HUES6 (cell line): ENCODE measurements around the gene RIMS3.
A peak's percentile ranks its signal among the peaks of the same experiment; 100 is the strongest.

Experiments
- H3K27ac ChIP-seq: 2 replicates; pipeline ENCODE4 v1.7.0; 2013; ENCODE audit warnings: low read depth, mild to moderate bottlenecking, low read length, inconsistent platforms
- H3K27me3 ChIP-seq: 2 replicates; pipeline ENCODE4 v1.6.1; 2013; ENCODE audit warnings: low read length; ENCODE audit not compliant: control insufficient read depth, insufficient read depth
- H3K36me3 ChIP-seq: 2 replicates; pipeline ENCODE4 v1.6.1; 2013; ENCODE audit warnings: low read length; ENCODE audit not compliant: control insufficient read depth, insufficient read depth
- H3K4me1 ChIP-seq: 2 replicates; pipeline ENCODE4 v1.6.1; 2013; ENCODE audit warnings: low read length; ENCODE audit not compliant: control insufficient read depth, insufficient read depth
- H3K4me3 ChIP-seq: 2 replicates; pipeline ENCODE4 v1.5.1; 2013; ENCODE audit warnings: low read depth, low read length
- H3K9ac ChIP-seq: one replicate; pipeline ENCODE4 v1.6.1; 2013; ENCODE audit warnings: mild to moderate bottlenecking, low read length
- H3K9me3 ChIP-seq: 2 replicates; pipeline ENCODE4 v1.6.1; 2013; ENCODE audit warnings: low read depth, low read length; ENCODE audit not compliant: control insufficient read depth, insufficient read depth

The RIMS3 gene

GRCh38 chr1:40665335-40666171 is at the start of gene RIMS3:
Gene RIMS3 (minus strand): TSS chr1:40665682. CDS start chr1:40641925, 23,757 bp downstream.
- Histone ChIP-seq H3K27ac (no peak within 1 kb of the TSS), H3K4me3 (peak within 1 kb of the TSS; percentile 97), H3K4me1 (peaks cover 42% of the 10 kb centered on the region), H3K36me3 (no peaks in the 10 kb centered on the region), H3K27me3 (no peaks in the 10 kb centered on the region), H3K9ac (peak within 1 kb of the TSS; percentile 38), H3K9me3 (no peaks in the 10 kb centered on the region)

DNA sequence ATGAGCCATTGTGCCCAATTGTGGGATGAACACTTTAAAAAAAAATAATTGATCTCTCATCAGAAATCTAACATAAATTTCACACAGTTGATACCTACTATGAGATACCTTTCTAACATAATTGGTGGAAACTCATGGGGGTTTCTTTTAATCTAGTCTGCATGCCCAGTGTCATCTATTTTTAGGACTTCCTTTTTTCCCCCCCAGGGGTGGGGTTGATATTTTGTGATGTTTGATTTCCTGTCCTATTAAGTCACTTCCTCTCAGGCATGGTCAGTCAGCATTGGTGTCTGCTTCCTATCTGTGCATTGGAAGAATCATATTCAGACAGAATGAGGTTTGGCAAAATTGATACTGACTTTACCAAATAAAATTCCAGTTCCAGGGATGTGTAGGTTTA is 47.5 kb upstream of the RIMS3 start:
- H3K27ac ChIP-seq = no peak overlapping the region
- no peak overlapping the region for H3K4me3 ChIP-seq
- H3K27me3 ChIP-seq = no peaks in the 10 kb centered on the region
- peaks cover 18% of the 10 kb centered on the region for H3K4me1 ChIP-seq
- H3K9me3 ChIP-seq = no peaks in the 10 kb centered on the region
- H3K36me3 ChIP-seq = peaks cover 8% of the 10 kb centered on the region; the same call in 1 of the 2 replicates
- H3K9ac ChIP-seq = no peak overlapping the region

DNA sequence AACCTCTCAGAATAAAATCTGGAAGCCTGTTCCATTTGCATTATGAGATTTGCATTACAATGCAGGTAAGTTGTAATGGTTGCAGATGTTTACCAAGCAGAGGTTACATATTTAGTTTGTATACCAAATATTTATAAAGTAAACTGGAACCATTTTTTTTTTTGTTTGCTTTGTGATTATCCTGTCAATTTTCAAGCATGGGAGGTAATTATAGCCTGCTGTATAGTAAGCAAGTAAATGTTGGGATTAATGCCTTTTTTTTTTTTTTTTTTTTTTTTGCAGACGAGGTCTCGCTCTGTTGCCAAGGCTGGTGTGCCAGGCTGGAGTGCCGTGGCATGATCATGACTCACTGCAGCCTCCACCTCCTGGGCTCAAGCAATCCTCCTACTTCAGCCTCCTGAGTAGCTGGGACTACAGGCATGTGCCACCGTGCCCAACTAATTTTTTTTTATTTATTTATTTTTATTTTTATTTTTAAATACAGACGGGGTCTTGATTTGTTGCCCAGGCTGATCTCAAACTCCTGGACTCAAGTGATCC is 47.0 kb upstream of the RIMS3 start:
- H3K36me3 ChIP-seq = peaks cover 8% of the 10 kb centered on the region; the same call in 1 of the 2 replicates
- H3K27me3 ChIP-seq = no peaks in the 10 kb centered on the region
- H3K9ac ChIP-seq = no peak overlapping the region
- no peaks in the 10 kb centered on the region for H3K9me3 ChIP-seq
- H3K4me3 ChIP-seq = peak overlapping the region; percentile 78
- no peak overlapping the region for H3K27ac ChIP-seq
- peaks cover 18% of the 10 kb centered on the region for H3K4me1 ChIP-seq

DNA sequence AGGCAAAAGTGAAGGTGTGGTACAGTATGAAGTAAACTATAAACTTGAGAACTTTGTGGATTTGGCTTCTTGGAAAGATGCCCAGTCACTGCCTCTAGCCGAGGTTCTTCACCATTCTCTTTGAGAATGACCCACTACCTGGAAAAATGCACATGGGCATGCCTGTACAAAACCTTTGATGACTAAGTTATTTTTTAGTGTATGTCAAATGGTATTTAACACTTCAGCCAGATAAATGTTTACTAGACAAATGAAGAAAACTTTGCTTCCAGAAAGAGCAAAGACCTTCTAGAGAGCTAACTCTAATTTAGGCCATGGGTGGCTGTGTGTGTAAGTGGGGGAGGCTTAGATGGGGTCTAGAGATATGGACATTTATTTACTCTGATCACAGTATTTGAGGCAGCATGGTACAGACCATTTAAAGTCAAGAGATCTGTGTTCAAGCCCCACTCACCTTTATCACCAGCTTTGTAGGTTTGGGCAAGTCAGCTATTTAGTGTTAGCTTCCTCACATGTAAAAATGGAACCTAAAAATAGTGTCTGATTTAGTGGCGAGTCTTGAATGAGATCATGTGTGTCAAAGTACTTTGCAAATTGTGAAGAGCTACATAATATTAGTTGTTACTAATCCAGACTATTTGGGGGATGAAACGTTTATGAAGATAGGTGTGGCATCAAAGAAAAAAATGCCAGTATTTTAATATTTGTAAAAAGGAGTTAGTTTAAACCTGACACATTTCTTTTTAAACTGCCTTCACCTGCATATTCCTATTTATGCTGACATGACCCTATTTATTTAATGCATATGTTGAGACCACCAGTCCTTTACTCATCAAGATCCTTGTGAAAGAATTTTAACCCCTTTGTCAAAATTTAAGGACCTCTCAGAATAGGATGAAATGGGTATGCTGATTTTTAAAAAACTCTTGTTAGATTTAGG is 46.3 kb upstream of the RIMS3 start:
- H3K27ac ChIP-seq = peak overlapping the region; percentile 75; the same call in 1 of the 2 replicates
- peak overlapping the region; percentile 78 for H3K4me3 ChIP-seq

DNA sequence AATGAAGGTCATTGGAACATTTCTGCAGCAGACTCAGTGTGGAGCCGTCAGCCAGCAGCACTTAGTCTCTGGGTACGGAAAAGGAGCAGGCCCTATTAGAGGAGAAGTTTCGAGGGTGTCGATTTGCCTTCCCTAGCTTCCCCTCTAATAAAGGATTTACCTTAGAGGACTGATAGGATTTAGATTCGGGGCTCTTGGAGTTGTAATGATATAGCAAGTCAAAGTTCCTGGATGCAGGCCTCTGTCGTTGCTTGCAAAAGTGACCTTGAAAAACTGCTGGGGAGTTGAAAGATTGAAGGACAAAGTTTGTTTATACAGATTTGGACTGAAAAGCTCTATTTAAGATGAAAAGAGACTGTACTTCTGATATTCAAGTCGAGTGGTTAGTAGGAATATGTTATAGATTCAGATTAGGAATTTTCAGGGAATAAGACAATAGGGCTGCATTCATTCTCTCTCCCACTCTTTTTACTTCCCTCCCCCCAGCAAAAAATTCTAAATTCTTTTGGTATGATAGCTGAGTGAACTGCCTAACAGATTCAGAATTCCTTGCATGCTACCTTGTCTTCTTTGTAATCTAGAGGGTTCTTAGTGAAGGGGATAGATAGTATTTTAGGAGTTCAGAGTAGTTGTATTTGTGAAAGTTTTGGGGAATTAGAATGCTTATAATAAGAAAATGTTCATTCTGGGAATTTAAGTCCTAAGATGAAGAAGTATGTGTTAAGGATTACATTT is 45.3 kb upstream of the RIMS3 start:
- Histone ChIP-seq H3K27ac (peak overlapping the region; percentile 75; the same call in 1 of the 2 replicates), H3K4me3 (peak overlapping the region; percentile 78), H3K9me3 (no peaks in the 10 kb centered on the region), H3K27me3 (no peaks in the 10 kb centered on the region), H3K4me1 (peaks cover 18% of the 10 kb centered on the region), H3K36me3 (peaks cover 8% of the 10 kb centered on the region; the same call in 1 of the 2 replicates), H3K9ac (peak overlapping the region; percentile 47)

More for the DNA sequence above, 46.3 kb upstream of the RIMS3 start:
- peaks cover 18% of the 10 kb centered on the region for H3K4me1 ChIP-seq
- no peaks in the 10 kb centered on the region for H3K27me3 ChIP-seq
- H3K36me3 ChIP-seq = peaks cover 8% of the 10 kb centered on the region; the same call in 1 of the 2 replicates
- no peaks in the 10 kb centered on the region for H3K9me3 ChIP-seq
- peak overlapping the region; percentile 45 for H3K9ac ChIP-seq

GRCh38 chr1:40709802-40710278 is 44.4 kb upstream of the RIMS3 start:
- peak overlapping the region; percentile 75 for H3K27ac ChIP-seq
- peak overlapping the region; percentile 78 for H3K4me3 ChIP-seq
- H3K9me3 ChIP-seq = no peaks in the 10 kb centered on the region
- H3K27me3 ChIP-seq = no peaks in the 10 kb centered on the region
- H3K36me3 ChIP-seq = peaks cover 8% of the 10 kb centered on the region; the same call in 1 of the 2 replicates
- peak overlapping the region; percentile 85 for H3K9ac ChIP-seq
- H3K4me1 ChIP-seq = peaks cover 24% of the 10 kb centered on the region

DNA sequence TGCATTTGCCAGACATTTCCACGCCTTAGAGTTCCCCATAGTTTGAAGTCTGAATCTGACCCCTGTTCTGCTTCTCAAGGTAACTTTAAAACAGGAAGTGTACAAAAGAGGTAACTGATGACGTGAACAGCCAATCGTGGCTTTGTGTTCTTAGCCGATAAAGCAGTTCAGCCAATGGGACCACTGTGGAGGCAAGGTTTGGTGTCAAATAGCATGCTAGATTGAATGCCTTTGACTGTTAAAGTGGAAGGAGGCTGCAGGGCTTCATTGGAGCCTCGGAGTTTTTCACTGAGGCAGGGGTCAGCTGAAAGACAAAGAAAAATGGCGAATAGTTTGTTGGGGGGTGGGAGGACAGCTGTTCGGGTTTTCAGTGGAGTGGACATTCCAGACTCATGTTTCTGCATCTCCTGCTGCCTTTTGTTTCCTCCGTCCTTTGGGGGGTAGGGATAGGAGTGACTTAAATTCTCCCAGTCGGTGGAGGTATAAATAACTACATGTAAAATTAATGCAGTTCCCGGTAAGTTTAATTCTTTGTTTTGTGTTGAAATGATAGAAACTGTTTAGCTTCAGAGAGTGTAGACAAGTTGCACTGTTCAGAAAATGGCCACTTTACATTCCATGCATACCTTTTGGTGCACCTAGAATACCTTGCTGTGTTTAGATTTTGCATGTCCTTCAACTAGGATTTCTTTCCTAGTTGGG is 43.8 kb upstream of the RIMS3 start:
- Histone ChIP-seq H3K27me3 (no peaks in the 10 kb centered on the region), H3K9ac (peak overlapping the region; percentile 85), H3K9me3 (no peaks in the 10 kb centered on the region), H3K27ac (peak overlapping the region; percentile 75), H3K4me1 (peaks cover 28% of the 10 kb centered on the region), H3K4me3 (peak overlapping the region; percentile 78), H3K36me3 (peaks cover 8% of the 10 kb centered on the region; the same call in 1 of the 2 replicates)

DNA sequence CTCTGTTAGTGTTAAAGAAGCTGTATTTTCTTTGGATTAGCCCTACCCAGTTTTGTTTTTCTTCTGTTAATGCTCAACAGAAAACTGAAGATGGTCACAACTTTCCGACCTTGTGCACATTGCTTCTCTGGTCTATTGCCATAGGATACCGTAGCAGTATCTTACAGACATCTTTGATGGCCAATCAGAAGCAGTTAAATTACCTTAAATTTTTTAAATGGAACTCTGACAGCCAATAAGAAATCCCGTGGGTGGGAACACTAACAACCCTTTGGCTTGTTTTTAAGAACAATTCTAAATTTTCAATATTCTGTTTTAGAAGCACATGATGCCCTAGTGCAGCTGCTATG is 43.2 kb upstream of the RIMS3 start:
- H3K9ac ChIP-seq = peak overlapping the region; percentile 85
- H3K9me3 ChIP-seq = no peaks in the 10 kb centered on the region
- H3K4me3 ChIP-seq = peak overlapping the region; percentile 78
- no peaks in the 10 kb centered on the region for H3K27me3 ChIP-seq
- H3K36me3 ChIP-seq = peaks cover 8% of the 10 kb centered on the region; the same call in 1 of the 2 replicates
- peak overlapping the region; percentile 75 for H3K27ac ChIP-seq
- H3K4me1 ChIP-seq = peaks cover 31% of the 10 kb centered on the region

GRCh38 chr1:40706626-40707025 is 41.1 kb upstream of the RIMS3 start:
- Histone ChIP-seq H3K9ac (no peak overlapping the region), H3K36me3 (no peaks in the 10 kb centered on the region), H3K27ac (no peak overlapping the region), H3K4me1 (peaks cover 27% of the 10 kb centered on the region), H3K27me3 (no peaks in the 10 kb centered on the region), H3K9me3 (no peaks in the 10 kb centered on the region), H3K4me3 (no peak overlapping the region)
